ENCODE results near the gene PPP1CB.

PPP1CB gene

GRCh38 chr2:28745876-28746275 is 5.8 kb upstream of the PPP1CB start:
- no peak for DNase-seq

GRCh38 chr2:28746429-28747111 is 5.1 kb upstream of the PPP1CB start:
- DNase-seq = no peak

GRCh38 chr2:28747714-28748113 is 3.9 kb upstream of the PPP1CB start:
- DNase-seq = no peak

GRCh38 chr2:28748176-28748575 is 3.5 kb upstream of the PPP1CB start:
- no peak for DNase-seq

GRCh38 chr2:28748941-28749340 is 2.7 kb upstream of the PPP1CB start:
- DNase-seq = no peak

- DNase-seq = no peak
Observed at GRCh38 chr2:28749526-28749925, 2.1 kb upstream of the PPP1CB start.

- DNase-seq = peak; percentile 7
Observed at GRCh38 chr2:28750316-28751251, 1.0 kb upstream of the PPP1CB start.

- peak; percentile 89 for DNase-seq
Observed at GRCh38 chr2:28751956-28752630, 463 bp downstream of the PPP1CB start.

- peak; percentile 1 for DNase-seq
Observed at GRCh38 chr2:28752631-28753376, 1.2 kb downstream of the PPP1CB start.

GRCh38 chr2:28754321-28754720 is 2.7 kb downstream of the PPP1CB start:
- no peak for DNase-seq

GRCh38 chr2:28755421-28755820 is 3.8 kb downstream of the PPP1CB start:
- DNase-seq = no peak

GRCh38 chr2:28758459-28758858 is 6.8 kb downstream of the PPP1CB start:
- no peak for DNase-seq

- no peak for DNase-seq
Observed at GRCh38 chr2:28761420-28761819, 9.8 kb downstream of the PPP1CB start.

GRCh38 chr2:28764909-28765711 is 13.5 kb downstream of the PPP1CB start:
- no peak for DNase-seq

GRCh38 chr2:28766070-28766469 is 14.4 kb downstream of the PPP1CB start:
- DNase-seq = no peak

GRCh38 chr2:28767337-28767736 is 15.7 kb downstream of the PPP1CB start:
- DNase-seq = no peak

- no peak for DNase-seq
Observed at GRCh38 chr2:28768422-28768821, 16.8 kb downstream of the PPP1CB start.

GRCh38 chr2:28768952-28769351 is 17.3 kb downstream of the PPP1CB start:
- no peak for DNase-seq

GRCh38 chr2:28772351-28772750 is 20.7 kb downstream of the PPP1CB start:
- DNase-seq = no peak

GRCh38 chr2:28776471-28776870 is 24.8 kb downstream of the PPP1CB start:
- DNase-seq = no peak

GRCh38 chr2:28778392-28778791 is 26.8 kb downstream of the PPP1CB start:
- DNase-seq = no peak

GRCh38 chr2:28779001-28779400 is 27.4 kb downstream of the PPP1CB start:
- DNase-seq = no peak
